Endodermal cell (in vitro differentiated cells): Measurements from ENCODE around the gene PBX2. TPM values are rescaled to one million over a fixed set of nuclear protein-coding genes. Genes with fewer than 3 reads are reported as not detected.
"Not testable (repeated sequence)": the region's sequence is repeated elsewhere in the genome, so short reads cannot be mapped to it uniquely, and the experiment has no call there.

ENCODE experiments used
- DNase-seq: peaks from one replicate; pipeline ENCODE4 v3.0.0-alpha.2; 2017
- H3K27ac ChIP-seq: 2 replicates; pipeline ENCODE4 v1.5.1; 2013; ENCODE audit warnings: mild to moderate bottlenecking, low read depth, low read length, moderate library complexity
- H3K27me3 ChIP-seq: 2 replicates; pipeline ENCODE4 v1.6.1; 2013; ENCODE audit warnings: mild to moderate bottlenecking, low read length, moderate library complexity; ENCODE audit not compliant: insufficient read depth, control insufficient read depth, poor library complexity, severe bottlenecking
- H3K36me3 ChIP-seq: 2 replicates; pipeline ENCODE4 v1.7.0; 2013; ENCODE audit warnings: mild to moderate bottlenecking, low read length, moderate library complexity; ENCODE audit not compliant: control insufficient read depth, insufficient read depth
- H3K4me1 ChIP-seq: one replicate; pipeline ENCODE4 v1.7.0; 2013; ENCODE audit warnings: low read length; ENCODE audit not compliant: control insufficient read depth, insufficient read depth
- H3K4me3 ChIP-seq: 2 replicates; pipeline ENCODE4 v1.5.1; 2013; ENCODE audit warnings: mild to moderate bottlenecking, low read length, moderate library complexity
- H3K9ac ChIP-seq: 2 replicates; pipeline ENCODE4 v1.6.1; 2013; ENCODE audit warnings: mild to moderate bottlenecking, low read length, moderate library complexity; ENCODE audit not compliant: poor library complexity, severe bottlenecking; ENCODE audit errors: extremely low read depth
- H3K9me3 ChIP-seq: 2 replicates; pipeline ENCODE4 v1.6.1; 2013; ENCODE audit warnings: mild to moderate bottlenecking, low read length, moderate library complexity; ENCODE audit not compliant: control insufficient read depth
- H3K27ac Mint-ChIP-seq: 2 replicates; pipeline ENCODE4 v1.8.0; 2020; ENCODE audit warnings: mixed read lengths
- H3K27me3 Mint-ChIP-seq: 2 replicates; pipeline ENCODE4 v1.8.0; 2021; ENCODE audit warnings: mild to moderate bottlenecking, mixed read lengths; ENCODE audit not compliant: insufficient read depth
- H3K36me3 Mint-ChIP-seq: 2 replicates; pipeline ENCODE4 v1.8.0; 2020; ENCODE audit warnings: low read depth, mixed read lengths
- H3K4me1 Mint-ChIP-seq: 2 replicates; pipeline ENCODE4 v1.8.0; 2020; ENCODE audit warnings: mixed read lengths
- H3K4me3 Mint-ChIP-seq: 2 replicates; pipeline ENCODE4 v1.8.0; 2020; ENCODE audit warnings: mild to moderate bottlenecking, moderate library complexity, mixed read lengths
- H3K9me3 Mint-ChIP-seq: 2 replicates; pipeline ENCODE4 v1.8.0; 2020; ENCODE audit warnings: mild to moderate bottlenecking, mixed read lengths
- WGBS, 2 experiments: methylation state at CpG; one replicate each; pipeline versions ENCODE4 v1.1.5 to v1.1.7; 2013; ENCODE audit warnings: missing lambda C conversion rate in 2 of 2, mixed read lengths in 1 of 2; ENCODE audit not compliant: insufficient coverage in 1 of 2, insufficient read length in 1 of 2; 5-methylcytosine and 5-hydroxymethylcytosine counted together
- total RNA-seq, 2 donors: library from RNA; stranded (reverse); fragmentation: NEBNext Ultra II Directional in 1 of 2; extraction: Animal tissue kit (Norgen Biotek cat#: 25700) in 1 of 2; gene quantifications; 2 replicates in 1 of 2; 3 replicates in 1 of 2; pipeline ENCODE4 v1.2.1, GENCODE V29; 2021
- TF ChIP-seq, protein P1 (sequence below): fragments of 200-600 bp; sonication (generic); conservative IDR thresholded peaks from 2 replicates; pipeline ENCODE4 v1.5.0; 2021; ENCODE audit warnings: antibody characterized with exemption, mild to moderate bottlenecking

The PBX2 gene
- total RNA-seq, 2 donors from 2014 or later, result 246 to 263 TPM

DNA sequence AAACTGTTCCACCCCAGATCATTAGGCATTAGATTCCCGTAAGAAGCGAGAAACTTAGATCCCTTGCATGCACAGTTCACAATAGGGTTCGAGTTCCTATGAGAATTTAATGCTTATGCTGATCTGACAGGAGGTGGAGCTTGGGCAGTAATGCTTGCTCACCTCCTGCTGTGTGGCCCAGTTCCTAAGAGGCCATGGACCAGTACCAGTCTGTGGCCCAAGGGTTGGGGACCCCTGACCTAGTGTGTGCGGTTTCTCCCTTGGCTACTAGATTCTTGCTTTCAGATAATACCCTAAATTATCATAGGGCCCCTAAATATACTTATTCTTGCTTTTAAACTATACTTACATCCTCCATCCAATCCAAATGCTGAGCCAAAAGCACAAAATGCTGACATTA is 4.4 kb upstream of the PBX2 start:
- H3K4me3 Mint-ChIP-seq, result no peak overlapping the region
- TF ChIP-seq, protein P1, sequence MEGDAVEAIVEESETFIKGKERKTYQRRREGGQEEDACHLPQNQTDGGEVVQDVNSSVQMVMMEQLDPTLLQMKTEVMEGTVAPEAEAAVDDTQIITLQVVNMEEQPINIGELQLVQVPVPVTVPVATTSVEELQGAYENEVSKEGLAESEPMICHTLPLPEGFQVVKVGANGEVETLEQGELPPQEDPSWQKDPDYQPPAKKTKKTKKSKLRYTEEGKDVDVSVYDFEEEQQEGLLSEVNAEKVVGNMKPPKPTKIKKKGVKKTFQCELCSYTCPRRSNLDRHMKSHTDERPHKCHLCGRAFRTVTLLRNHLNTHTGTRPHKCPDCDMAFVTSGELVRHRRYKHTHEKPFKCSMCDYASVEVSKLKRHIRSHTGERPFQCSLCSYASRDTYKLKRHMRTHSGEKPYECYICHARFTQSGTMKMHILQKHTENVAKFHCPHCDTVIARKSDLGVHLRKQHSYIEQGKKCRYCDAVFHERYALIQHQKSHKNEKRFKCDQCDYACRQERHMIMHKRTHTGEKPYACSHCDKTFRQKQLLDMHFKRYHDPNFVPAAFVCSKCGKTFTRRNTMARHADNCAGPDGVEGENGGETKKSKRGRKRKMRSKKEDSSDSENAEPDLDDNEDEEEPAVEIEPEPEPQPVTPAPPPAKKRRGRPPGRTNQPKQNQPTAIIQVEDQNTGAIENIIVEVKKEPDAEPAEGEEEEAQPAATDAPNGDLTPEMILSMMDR, result no peak
- H3K27me3 ChIP-seq, result no peaks in the 10 kb centered on the region
- no peak for DNase-seq
- H3K36me3 Mint-ChIP-seq, result no peaks in the 10 kb centered on the region
- H3K4me1 ChIP-seq, result peaks cover 8% of the 10 kb centered on the region
- no peaks in the 10 kb centered on the region for H3K9me3 ChIP-seq
- peaks cover 3% of the 10 kb centered on the region for H3K27me3 Mint-ChIP-seq
- H3K27ac ChIP-seq, result no peak overlapping the region
- H3K9ac ChIP-seq, result no peak overlapping the region
- H3K4me1 Mint-ChIP-seq, result peaks cover 25% of the 10 kb centered on the region
- no peaks in the 10 kb centered on the region for H3K36me3 ChIP-seq
- no peak overlapping the region for H3K27ac Mint-ChIP-seq
- WGBS, 2 experiments, result 96 to 100% methylated on average over 4 of the region's 4 CpGs
- peak overlapping the region; percentile 85 for H3K4me3 ChIP-seq
- H3K9me3 Mint-ChIP-seq, result no peaks in the 10 kb centered on the region

DNA sequence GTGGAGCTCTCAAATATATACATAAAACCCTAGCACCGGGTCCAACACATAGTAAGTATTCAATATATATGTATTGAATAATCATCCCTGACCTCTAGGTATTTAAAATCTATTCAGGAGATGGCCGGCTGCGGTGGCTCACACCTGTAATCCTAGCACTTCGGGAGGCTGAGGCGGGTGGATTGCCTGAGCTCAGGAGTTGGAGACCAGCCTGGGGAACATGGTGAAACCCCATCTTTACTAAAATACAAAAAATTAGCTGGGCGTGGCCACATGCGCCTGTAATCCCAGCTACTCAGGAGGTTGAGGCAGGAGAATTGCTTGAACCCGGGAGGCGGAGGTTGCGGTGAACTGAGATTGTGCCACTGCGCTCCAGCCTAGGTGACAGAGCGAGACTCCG is 3.1 kb upstream of the PBX2 start:
- Mint-ChIP-seq H3K27ac (peak overlapping the region; percentile 64), H3K4me1 (peaks cover 37% of the 10 kb centered on the region), H3K4me3 (peak overlapping the region; percentile 32)
- H3K36me3 ChIP-seq, H3K9me3 Mint-ChIP-seq, H3K27me3 Mint-ChIP-seq, H3K9me3 ChIP-seq, H3K4me1 ChIP-seq, H3K27ac ChIP-seq, H3K36me3 Mint-ChIP-seq, H3K27me3 ChIP-seq, H3K9ac ChIP-seq, H3K4me3 ChIP-seq, DNase-seq: not testable (repeated sequence)
- WGBS, 2 experiments, result 88% methylated on average over 9 to 12 of the region's 13 CpGs

- H3K27me3 Mint-ChIP-seq, result no peaks in the 10 kb centered on the region
- H3K4me1 Mint-ChIP-seq, result peaks cover 37% of the 10 kb centered on the region
- Histone ChIP-seq H3K27ac (no peak within 1 kb of the TSS), H3K4me1 (peaks cover 8% of the 10 kb centered on the region), H3K27me3 (no peaks in the 10 kb centered on the region), H3K36me3 (peaks cover 5% of the 10 kb centered on the region), H3K4me3 (no peak within 1 kb of the TSS), H3K9me3 (no peaks in the 10 kb centered on the region), H3K9ac (no peak within 1 kb of the TSS)
- peaks cover 12% of the 10 kb centered on the region for H3K36me3 Mint-ChIP-seq
- peak; percentile 68 for DNase-seq
- H3K9me3 Mint-ChIP-seq, result no peaks in the 10 kb centered on the region
- WGBS, 2 experiments, result 91% methylated on average over 4 of the region's 5 CpGs; no CpG with 5 or more reads in 1 of the 2 experiments
- peak within 1 kb of the TSS; percentile 90 for H3K27ac Mint-ChIP-seq
- TF ChIP-seq, protein P1, result no peak
- peak within 1 kb of the TSS; percentile 86 for H3K4me3 Mint-ChIP-seq
Observed at GRCh38 chr6:32192608-32193039, 2.6 kb upstream of the PBX2 start, which contains the start of gene GPSM3. GPSM3 (minus strand) TSS chr6:32192643; CDS start chr6:32192513, 130 bp downstream.
